SK-N-DZ (cell line): ENCODE results near the gene RHCE.
A peak's percentile ranks its signal among the peaks of the same experiment; 100 is the strongest.
"Not testable (repeated sequence)": the region's sequence is repeated elsewhere in the genome, so short reads cannot be mapped to it uniquely, and the experiment has no call there.

Experiments used
- DNase-seq: peaks from one replicate; pipeline ENCODE4 v3.0.0-alpha.2; 2015; ENCODE audit warnings: low spot score

The RHCE gene

GRCh38 chr1:25349606-25350005 is 71.0 kb downstream of the RHCE start:
- DNase-seq: no peak

- DNase-seq: no peak
Observed at GRCh38 chr1:25347556-25347955, 73.1 kb downstream of the RHCE start.

GRCh38 chr1:25343872-25344271 is 76.8 kb downstream of the RHCE start:
- DNase-seq: no peak

GRCh38 chr1:25342846-25343245 is 77.8 kb downstream of the RHCE start:
- DNase-seq: no peak

- no peak for DNase-seq
Observed at GRCh38 chr1:25341746-25342145, 78.9 kb downstream of the RHCE start.

GRCh38 chr1:25338986-25339385 is 81.6 kb downstream of the RHCE start:
- no peak for DNase-seq

GRCh38 chr1:25338188-25338981 is 82.2 kb downstream of the RHCE start, which contains the start of gene TMEM50A:
Gene TMEM50A, plus strand, starts transcription at chr1:25338334. Its CDS starts 2,153 bp downstream, at chr1:25340487.
- peak; percentile 84 for DNase-seq

- DNase-seq: not testable (repeated sequence)
Observed at GRCh38 chr1:25337483-25338187, 83.0 kb downstream of the RHCE start.

- DNase-seq: peak; percentile 4
Observed at GRCh38 chr1:25336922-25337354, 83.7 kb downstream of the RHCE start.

GRCh38 chr1:25329950-25330349 is 90.7 kb downstream of the RHCE start:
- not testable (repeated sequence) for DNase-seq

- not testable (repeated sequence) for DNase-seq
Observed at GRCh38 chr1:25329336-25329735, 91.3 kb downstream of the RHCE start.

GRCh38 chr1:25328791-25329185 is 91.8 kb downstream of the RHCE start:
- not testable (repeated sequence) for DNase-seq

GRCh38 chr1:25327864-25328790 is 92.5 kb downstream of the RHCE start:
- DNase-seq: not testable (repeated sequence)

GRCh38 chr1:25324407-25324806 is 96.2 kb downstream of the RHCE start:
- DNase-seq: not testable (repeated sequence)

GRCh38 chr1:25322127-25322526 is 98.5 kb downstream of the RHCE start:
- not testable (repeated sequence) for DNase-seq

- DNase-seq: not testable (repeated sequence)
Observed at GRCh38 chr1:25320314-25320938, 100.2 kb downstream of the RHCE start.

- DNase-seq: not testable (repeated sequence)
Observed at GRCh38 chr1:25312806-25313470, 107.7 kb downstream of the RHCE start.
